Left lobe of liver (tissue), 2 donors: Measurements from ENCODE around the gene DHX58. TPM values are rescaled to one million over a fixed set of nuclear protein-coding genes. Genes with fewer than 3 reads are reported as not detected.

ENCODE experiments used
- ATAC-seq: fragments of 200-7000 bp; cut with Tn5 transposase; one replicate; pipeline ENCODE4 v1.9.1; 2020; ENCODE audit warnings: mild to moderate bottlenecking, moderate library complexity
- DNase-seq: peaks from one replicate; pipeline ENCODE4 v3.0.0-alpha.2; 2020; ENCODE audit warnings: low spot score
- total RNA-seq: library from RNA; stranded (reverse); gene quantifications from one replicate; pipeline ENCODE4 v1.2.1, GENCODE V29; 2021
- donor health status: DM: no; HTN: no; CAD: no; lungs with moderate emphysema.
- donor health status: DM: no; HTN: yes; CAD: no.

The DHX58 gene
- total RNA-seq, 1 donor from 2014 or later, result 30.3 TPM

GRCh38 chr17:42056635-42057034 lies 55.9 kb downstream of the DHX58 start:
- ATAC-seq (no peak), DNase-seq (no peak)

DNA sequence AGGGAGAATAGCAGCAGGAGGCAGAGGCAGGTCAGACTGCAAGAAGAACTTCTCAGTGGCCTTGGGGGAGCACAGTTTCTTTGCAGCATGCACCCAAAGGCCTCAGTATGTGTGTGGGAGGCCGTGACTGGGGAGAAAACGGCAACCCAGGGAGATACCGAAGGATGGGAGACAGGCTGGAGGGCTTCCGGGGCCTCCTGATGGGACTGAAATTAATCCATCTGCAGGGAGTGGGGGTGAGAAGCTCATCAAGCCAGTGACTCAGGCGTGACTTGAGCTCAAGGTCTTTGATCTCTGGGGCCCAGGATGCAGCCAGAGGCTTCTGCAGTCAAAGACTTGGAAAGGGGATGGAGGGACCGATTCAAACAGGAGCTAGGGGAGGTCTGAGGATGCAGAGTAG lies 57.0 kb downstream of the DHX58 start:
- DNase-seq (no peak), ATAC-seq (no peak)

DNA sequence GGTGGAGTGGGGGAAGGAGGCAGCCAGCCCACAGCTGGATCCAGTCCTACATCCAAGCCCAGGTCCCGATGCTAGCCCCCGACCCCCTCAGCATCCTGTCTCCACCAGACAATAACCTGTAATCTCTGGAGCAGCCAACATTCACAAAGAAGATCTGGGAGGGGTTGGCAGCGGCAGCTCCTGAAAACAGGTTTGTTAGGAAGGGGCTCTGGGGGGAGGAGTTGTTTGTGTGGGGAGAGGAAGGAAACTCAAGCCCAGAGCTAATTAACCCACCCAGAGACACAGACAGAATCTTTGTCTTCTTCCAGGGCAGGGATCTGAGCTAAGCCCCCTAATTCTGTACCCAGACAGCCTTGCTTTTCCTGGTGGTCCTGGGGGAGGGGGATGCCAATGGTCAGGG lies 57.5 kb downstream of the DHX58 start:
- DNase-seq, result no peak
- ATAC-seq, result no peak

GRCh38 chr17:42053731-42054500 lies 58.6 kb downstream of the DHX58 start:
- ATAC-seq (no peak), DNase-seq (no peak)

- no peak for ATAC-seq
- no peak for DNase-seq
Measured at GRCh38 chr17:42052346-42052877, 60.1 kb downstream of the DHX58 start.

DNA sequence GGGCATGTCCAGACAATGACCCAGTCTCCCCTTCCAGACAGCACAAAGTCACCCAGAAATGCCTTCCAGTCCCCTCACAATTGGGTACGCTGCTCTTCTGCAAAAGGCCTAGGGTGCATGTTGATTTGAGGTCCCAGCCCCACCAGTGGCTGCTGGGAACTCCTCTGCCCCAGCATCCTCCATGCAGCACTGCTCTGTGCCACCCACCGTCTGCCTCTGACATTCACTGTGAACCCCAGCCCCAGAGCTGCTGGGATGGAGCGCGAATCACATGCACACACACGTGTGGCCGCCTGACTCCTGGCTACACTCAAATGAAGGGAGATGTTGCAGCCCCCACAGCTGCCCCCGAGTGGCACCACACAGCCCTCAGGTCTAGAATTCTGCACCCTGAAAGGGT lies 60.9 kb downstream of the DHX58 start:
- ATAC-seq, result no peak

More for the DNA sequence above, 60.9 kb downstream of the DHX58 start:
- no peak for DNase-seq

Other genes starting within 250 kb of the DHX58 start
- gene KLHL11, start 247.3 kb downstream of the DHX58 start, total RNA-seq, result 5.9 TPM
- gene ACLY, start 193.8 kb downstream of the DHX58 start, total RNA-seq, result 20.9 TPM
- 0.30 TPM for gene ODAD4, start 182.1 kb downstream of the DHX58 start, total RNA-seq
- gene CNP, start 145.9 kb downstream of the DHX58 start, total RNA-seq, result 31.4 TPM
- gene DNAJC7, start 95.3 kb downstream of the DHX58 start, total RNA-seq, result 33.2 TPM
- 12.9 TPM for gene NKIRAS2, start 92.6 kb downstream of the DHX58 start, total RNA-seq
- 0.20 TPM for gene C17orf113, start 62.1 kb downstream of the DHX58 start, total RNA-seq
- 0.13 TPM for gene ZNF385C, start 14.2 kb downstream of the DHX58 start, total RNA-seq
- 30.8 TPM for gene KAT2A, start 8.7 kb upstream of the DHX58 start, total RNA-seq
- gene HSPB9, start 10.1 kb upstream of the DHX58 start, total RNA-seq, result 1.1 TPM
- gene RAB5C, start 42.3 kb upstream of the DHX58 start, total RNA-seq, result 56.3 TPM
- gene KCNH4, start 68.4 kb upstream of the DHX58 start, total RNA-seq, result not detected
- not detected for gene HCRT, start 72.7 kb upstream of the DHX58 start, total RNA-seq
- 15.7 TPM for gene GHDC, start 81.8 kb upstream of the DHX58 start, total RNA-seq
- 26.3 TPM for gene STAT5B, start 163.7 kb upstream of the DHX58 start, total RNA-seq
- 10.2 TPM for gene STAT5A, start 175.8 kb upstream of the DHX58 start, total RNA-seq